ENCODE data around the gene SLC2A13.

SLC2A13 gene

DNA sequence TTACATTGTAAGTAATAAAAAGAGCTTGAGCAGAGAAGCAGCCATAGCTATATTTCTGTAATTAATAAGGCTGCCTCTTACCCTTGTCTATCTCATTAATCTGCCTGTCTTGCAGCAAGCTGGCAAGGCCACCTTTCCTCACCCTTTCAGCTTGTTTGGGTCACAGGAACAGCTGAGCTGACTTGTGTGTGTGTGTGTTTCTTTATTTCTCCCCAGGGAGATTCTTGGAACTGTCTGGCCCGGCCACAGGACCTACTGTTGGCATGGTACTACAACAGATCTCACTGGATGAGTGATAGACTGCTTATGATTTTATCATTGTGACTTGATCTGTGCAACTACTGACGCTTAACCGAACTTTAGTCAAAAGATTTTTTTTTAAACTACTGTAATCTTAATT lies 213.7 kb downstream of the SLC2A13 start:
- Histone ChIP-seq H3K9ac (ENCODE audit: low read depth, low read length, poor library complexity, severe bottlenecking) (no peak overlapping the region), H2AFZ (ENCODE audit: low read length) (no peak overlapping the region), H4K20me1 (ENCODE audit: insufficient read depth, low read length, poor library complexity, severe bottlenecking) (no peaks in the 10 kb centered on the region), H3K27me3 (ENCODE audit: insufficient read depth, low read length, poor library complexity, severe bottlenecking) (no peaks in the 10 kb centered on the region), H3K4me1 (ENCODE audit: insufficient read depth, low read length, poor library complexity, severe bottlenecking) (peaks cover 12% of the 10 kb centered on the region), H3K9me2 (replicated peaks; ENCODE audit: low read depth, low read length) (no peaks in the 10 kb centered on the region), H3K4me2 (ENCODE audit: low read depth, low read length, poor library complexity, severe bottlenecking) (peak overlapping the region; percentile 37), H3K9me3 (ENCODE audit: insufficient read depth, low read depth, low read length) (no peaks in the 10 kb centered on the region), H3K4me3 (ENCODE audit: low read length, poor library complexity, severe bottlenecking) (no peak overlapping the region), H3F3A (ENCODE audit: low read depth) (peaks cover 9% of the 10 kb centered on the region; the same call in 1 of the 2 replicates), H3K36me3 (ENCODE audit: insufficient read depth, low read length) (no peaks in the 10 kb centered on the region), H3K79me2 (ENCODE audit: insufficient read depth, low read length) (no peaks in the 10 kb centered on the region)
- no peak for TF ChIP-seq CTCF (conservative IDR thresholded peaks at IDR 0.05; ENCODE audit: low read length)
- TF ChIP-seq EZH2phosphoT487 (IDR thresholded peaks at IDR 0.05; ENCODE audit: borderline replicate concordance): no peak

DNA sequence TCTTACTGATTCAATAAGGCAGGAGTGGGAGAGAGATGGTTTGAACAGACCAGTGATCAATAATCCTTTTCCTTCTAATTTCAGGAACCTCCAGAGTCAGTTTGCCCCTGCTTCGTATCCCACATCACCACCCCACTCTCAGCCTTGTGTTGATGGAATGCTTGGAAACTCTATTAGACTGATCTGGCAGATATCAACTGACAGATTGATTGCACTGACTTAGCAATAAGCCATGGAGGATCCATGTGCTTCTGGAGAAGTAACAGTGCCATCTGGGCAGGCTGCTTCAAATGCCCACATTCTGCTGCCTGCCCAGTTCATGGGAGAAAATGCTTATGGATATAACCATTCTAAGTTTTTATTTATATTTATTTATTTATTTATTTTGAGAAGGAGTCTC lies 218.0 kb downstream of the SLC2A13 start:
- Histone ChIP-seq H3K9ac (ENCODE audit: low read depth, low read length, poor library complexity, severe bottlenecking) (no peak overlapping the region), H4K20me1 (ENCODE audit: insufficient read depth, low read length, poor library complexity, severe bottlenecking) (no peaks in the 10 kb centered on the region), H3K4me3 (ENCODE audit: low read length, poor library complexity, severe bottlenecking) (no peak overlapping the region), H3K27me3 (ENCODE audit: insufficient read depth, low read length, poor library complexity, severe bottlenecking) (no peaks in the 10 kb centered on the region), H3K9me2 (replicated peaks; ENCODE audit: low read depth, low read length) (no peaks in the 10 kb centered on the region), H3K36me3 (ENCODE audit: insufficient read depth, low read length) (no peaks in the 10 kb centered on the region), H3F3A (ENCODE audit: low read depth) (no peaks in the 10 kb centered on the region), H3K4me1 (ENCODE audit: insufficient read depth, low read length, poor library complexity, severe bottlenecking) (peaks cover 12% of the 10 kb centered on the region), H3K79me2 (ENCODE audit: insufficient read depth, low read length) (no peaks in the 10 kb centered on the region), H2AFZ (ENCODE audit: low read length) (no peak overlapping the region), H3K4me2 (ENCODE audit: low read depth, low read length, poor library complexity, severe bottlenecking) (no peak overlapping the region), H3K9me3 (ENCODE audit: insufficient read depth, low read depth, low read length) (no peaks in the 10 kb centered on the region)
- TF ChIP-seq EZH2phosphoT487 (IDR thresholded peaks at IDR 0.05; ENCODE audit: borderline replicate concordance) (no peak), CTCF (conservative IDR thresholded peaks at IDR 0.05; ENCODE audit: low read length) (no peak)

DNA sequence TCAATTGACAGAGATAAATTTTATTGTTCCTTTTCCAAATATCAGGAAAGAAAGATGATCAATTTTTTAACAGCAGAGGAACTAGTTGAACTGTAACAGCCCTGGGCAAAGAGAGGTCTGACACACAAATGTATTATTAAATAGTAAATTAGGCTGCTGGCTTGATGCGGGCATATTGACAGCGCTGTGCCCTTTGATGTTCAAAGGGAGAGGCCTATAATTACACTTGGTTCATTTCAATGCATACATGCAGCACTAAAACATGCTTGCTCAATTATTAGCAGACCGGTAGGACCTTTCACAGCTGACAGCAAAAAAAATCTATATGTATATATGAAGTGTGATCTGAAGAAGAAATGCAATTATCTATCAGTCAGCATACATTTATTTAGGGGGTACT lies 219.8 kb downstream of the SLC2A13 start:
- Histone ChIP-seq H3K4me1 (ENCODE audit: insufficient read depth, low read length, poor library complexity, severe bottlenecking) (no peaks in the 10 kb centered on the region), H3K36me3 (ENCODE audit: insufficient read depth, low read length) (no peaks in the 10 kb centered on the region), H4K20me1 (ENCODE audit: insufficient read depth, low read length, poor library complexity, severe bottlenecking) (no peaks in the 10 kb centered on the region), H3K9me3 (ENCODE audit: insufficient read depth, low read depth, low read length) (no peaks in the 10 kb centered on the region), H3K9me2 (replicated peaks; ENCODE audit: low read depth, low read length) (no peaks in the 10 kb centered on the region), H3K79me2 (ENCODE audit: insufficient read depth, low read length) (no peaks in the 10 kb centered on the region), H3K4me3 (ENCODE audit: low read length, poor library complexity, severe bottlenecking) (no peak overlapping the region), H3K9ac (ENCODE audit: low read depth, low read length, poor library complexity, severe bottlenecking) (no peak overlapping the region), H2AFZ (ENCODE audit: low read length) (no peak overlapping the region), H3K27me3 (ENCODE audit: insufficient read depth, low read length, poor library complexity, severe bottlenecking) (no peaks in the 10 kb centered on the region), H3F3A (ENCODE audit: low read depth) (no peaks in the 10 kb centered on the region), H3K4me2 (ENCODE audit: low read depth, low read length, poor library complexity, severe bottlenecking) (no peak overlapping the region)
- TF ChIP-seq CTCF (conservative IDR thresholded peaks at IDR 0.05; ENCODE audit: low read length) (no peak), EZH2phosphoT487 (IDR thresholded peaks at IDR 0.05; ENCODE audit: borderline replicate concordance) (no peak)
